Naive thymus-derived CD4-positive, alpha-beta T cell (primary cell): Measurements from ENCODE around the gene B3GNT8. TPM values are rescaled to one million over a fixed set of nuclear protein-coding genes. Genes with fewer than 3 reads are reported as not detected.
A peak's percentile ranks its signal among the peaks of the same experiment; 100 is the strongest.

Source experiments
- ATAC-seq: fragments of 150-1000 bp; cut with Tn5 transposase; 2 replicates; pipeline ENCODE4 v1.10.0; 2021; ENCODE audit warnings: mild to moderate bottlenecking, moderate library complexity
- CTCF ChIA-PET: fragments of 350-600 bp; sonication (Branson Sonifier 250); formaldehyde crosslinking; loops from one replicate; lab custom pipeline; 2021; ENCODE audit warnings: antibody characterized with exemption; lab: Charles Lee
- POLR2A ChIA-PET: fragments of 350-600 bp; sonication (Branson Sonifier 250); formaldehyde crosslinking; loops from one replicate; lab custom pipeline; 2021; ENCODE audit warnings: antibody characterized with exemption, inconsistent platforms; lab: Charles Lee
- DNase-seq, 9 donors: peaks; one replicate each; pipeline versions ENCODE4 v3.0.0 to v3.0.0-alpha.2; 2020 to 2022; ENCODE audit warnings: mixed read lengths in 1 of 9
- H3K27ac ChIP-seq: one replicate; pipeline ENCODE4 v1.7.0; 2013; ENCODE audit warnings: mild to moderate bottlenecking, low read depth, low read length, moderate library complexity
- H3K27me3 ChIP-seq, 2 donors: one replicate each; pipeline ENCODE4 v1.7.0; 2013; ENCODE audit warnings: low read length in 2 of 2, mild to moderate bottlenecking in 2 of 2, moderate library complexity in 2 of 2; ENCODE audit not compliant: control insufficient read depth in 2 of 2, insufficient read depth in 2 of 2
- H3K36me3 ChIP-seq, 3 experiments: 1 replicate in 2 of 3; 2 replicates in 1 of 3; pipeline ENCODE4 v1.7.0; 2013; ENCODE audit warnings: low read length in 3 of 3, mild to moderate bottlenecking in 3 of 3, moderate library complexity in 1 of 3; ENCODE audit not compliant: insufficient read depth in 3 of 3, control insufficient read depth in 2 of 3
- H3K4me1 ChIP-seq, 2 donors: one replicate each; pipeline ENCODE4 v1.7.0; 2013; ENCODE audit warnings: low read length in 2 of 2, mild to moderate bottlenecking in 2 of 2, moderate library complexity in 1 of 2; ENCODE audit not compliant: control insufficient read depth in 2 of 2, insufficient read depth in 2 of 2
- H3K4me3 ChIP-seq: 2 replicates; pipeline ENCODE4 v1.7.0; 2013; ENCODE audit warnings: mild to moderate bottlenecking, low read length
- H3K9me3 ChIP-seq, 3 experiments: 1 replicate in 2 of 3; 2 replicates in 1 of 3; pipeline ENCODE4 v1.7.0; 2013; ENCODE audit warnings: low read length in 3 of 3; ENCODE audit not compliant: control insufficient read depth in 2 of 3
- H3K27ac Mint-ChIP-seq, 9 donors: one replicate each; pipeline ENCODE4 v1.8.0; 2020 to 2022; ENCODE audit warnings: mixed read lengths in 9 of 9, mild to moderate bottlenecking in 8 of 9, moderate library complexity in 5 of 9, inconsistent platforms in 2 of 9
- H3K27me3 Mint-ChIP-seq, 5 donors: one replicate each; pipeline ENCODE4 v1.8.0; 2021 to 2022; ENCODE audit warnings: mixed read lengths in 5 of 5, mild to moderate bottlenecking in 1 of 5
- H3K36me3 Mint-ChIP-seq, 5 donors: one replicate each; pipeline ENCODE4 v1.8.0; 2020 to 2022; ENCODE audit warnings: mixed read lengths in 5 of 5, mild to moderate bottlenecking in 3 of 5, inconsistent platforms in 1 of 5
- H3K4me1 Mint-ChIP-seq, 7 donors: one replicate each; pipeline ENCODE4 v1.8.0; 2020 to 2022; ENCODE audit warnings: mixed read lengths in 7 of 7, mild to moderate bottlenecking in 3 of 7, inconsistent platforms in 1 of 7
- H3K4me3 Mint-ChIP-seq, 10 donors: one replicate each; pipeline ENCODE4 v1.8.0; 2020 to 2022; ENCODE audit warnings: mild to moderate bottlenecking in 10 of 10, mixed read lengths in 10 of 10, moderate library complexity in 6 of 10, inconsistent platforms in 2 of 10
- H3K9me3 Mint-ChIP-seq, 11 donors: one replicate each; pipeline ENCODE4 v1.8.0; 2020 to 2022; ENCODE audit warnings: mixed read lengths in 11 of 11, mild to moderate bottlenecking in 4 of 11, inconsistent platforms in 1 of 11, moderate library complexity in 1 of 11
- intact Hi-C, 2 donors: fragments of 100-400 bp; cut with micrococcal nuclease; formaldehyde crosslinking; loops; one replicate each; pipeline ENCODE4 v1.15.1; 2023
- polyA plus RNA-seq, 2 donors: library from polyadenylated mRNA; unstranded; fragments of 300-500 nt; fragmentation: Illumina TruSeq; gene quantifications; one replicate each; pipeline ENCODE4 v1.2.3, GENCODE V29; 2021
- total RNA-seq, 6 experiments: library from RNA in 5 of 6; stranded (reverse) in 5 of 6; gene quantifications; 1 replicate in 5 of 6; 2 replicates in 1 of 6; pipeline ENCODE4 v1.2.3 and lab custom pipeline; 2021 to 2026

The B3GNT8 gene
- total and polyA plus RNA-seq, 7 experiments from 2014 or later: 0.19 to 5.3 (median 0.43) TPM

GRCh38 chr19:41397086-41398049 is 29.8 kb downstream of the B3GNT8 start, which contains the start of the genes BCKDHA and EXOSC5:
Gene BCKDHA, plus strand, starts transcription at chr19:41397818. Its CDS starts 10 bp downstream, at chr19:41397828.
Gene EXOSC5, minus strand, starts transcription at chr19:41397359. Its CDS starts 31 bp downstream, at chr19:41397328.
- Mint-ChIP-seq H3K36me3 (peaks cover 0 to 10% (median 7%) of the 10 kb centered on the region in 5 donors), H3K4me3 (peak within 1 kb of the TSS; percentile 95 to 99 (median 98)), H3K9me3 (no peaks in the 10 kb centered on the region), H3K27ac (peak within 1 kb of the TSS; percentile 99 to 100 (median 100)), H3K27me3 (no peaks in the 10 kb centered on the region), H3K4me1 (peaks cover 33 to 61% (median 50%) of the 10 kb centered on the region in 7 donors)
- ATAC-seq: peak; percentile 99
- Histone ChIP-seq H3K4me3 (peak within 1 kb of the TSS; percentile 96), H3K9me3 (no peaks in the 10 kb centered on the region), H3K27ac (peak within 1 kb of the TSS; percentile 89), H3K36me3 (peaks cover 0 to 16% (median 0%) of the 10 kb centered on the region in 3 experiments), H3K4me1 (peaks cover 19 to 23% of the 10 kb centered on the region in 2 donors), H3K27me3 (no peaks in the 10 kb centered on the region)
- intact Hi-C loops: loop anchor here (1.0 to 10.0 kb wide), 13 partner anchors 33 to 1025 kb away; partner anchors contain the start of genes B9D2 (in 2 of the 2), CCDC97 (in 2 of the 2), DMAC2 (in 2 of the 2) and SNRPA (in 2 of the 2)
- peak; percentile 96 to 100 (median 99) for DNase-seq
- POLR2A ChIA-PET: interaction anchor here (0.6 to 4.3 kb wide), 5 partner anchors 33 to 957 kb away, joined by 3 to 20 read pairs (median 4); partner anchors contain the start of gene B9D2
- CTCF ChIA-PET: no interaction called here

- Histone ChIP-seq H3K4me3 (no peak overlapping the region), H3K27ac (no peak overlapping the region), H3K36me3 (peaks cover 0 to 35% (median 5%) of the 10 kb centered on the region in 3 experiments), H3K27me3 (no peaks in the 10 kb centered on the region), H3K4me1 (peaks cover 19 to 23% of the 10 kb centered on the region in 2 donors), H3K9me3 (no peaks in the 10 kb centered on the region)
- H3K27me3 Mint-ChIP-seq: no peaks in the 10 kb centered on the region
- peak overlapping the region in 5 of 9 donors; percentile 59 to 84 (median 80) for H3K27ac Mint-ChIP-seq
- ATAC-seq (no peak), DNase-seq (no peak)
- CTCF ChIA-PET: no interaction called here
- H3K9me3 Mint-ChIP-seq: no peaks in the 10 kb centered on the region
- POLR2A ChIA-PET: interaction anchor here (2.7 to 4.0 kb wide), 2 partner anchors 31 to 43 kb away, joined by 12 to 13 read pairs; partner anchors contain the start of gene B9D2
- H3K4me1 Mint-ChIP-seq: peaks cover 33 to 48% (median 41%) of the 10 kb centered on the region in 7 donors
- intact Hi-C loops: loop anchor here (5.0 to 10.0 kb wide), 3 partner anchors 678 to 1027 kb away; partner anchors contain the start of genes COQ8B (in 1 of the 2), ITPKC (in 1 of the 2) and SERTAD3 (in 1 of the 2)
- peak overlapping the region; percentile 24 to 99 (median 78) for H3K4me3 Mint-ChIP-seq
- H3K36me3 Mint-ChIP-seq: peaks cover 4 to 21% (median 6%) of the 10 kb centered on the region in 5 donors
These were observed 31.8 kb downstream of the B3GNT8 start for GRCh38 chr19:41395355-41395754.

GRCh38 chr19:41392775-41393174 is 34.4 kb downstream of the B3GNT8 start:
- H3K4me3 Mint-ChIP-seq: peak overlapping the region in 1 of 10 donors; percentile 44
- no peak for ATAC-seq
- peaks cover 16 to 27% (median 21%) of the 10 kb centered on the region in 7 donors for H3K4me1 Mint-ChIP-seq
- DNase-seq: no peak
- POLR2A ChIA-PET: interaction anchor here (0.6 to 4.0 kb wide), 3 partner anchors 28 to 956 kb away, joined by 3 to 13 read pairs (median 4); partner anchors contain the start of gene B9D2
- H3K27me3 Mint-ChIP-seq: no peaks in the 10 kb centered on the region
- Histone ChIP-seq H3K9me3 (no peaks in the 10 kb centered on the region), H3K36me3 (peaks cover 0 to 57% (median 8%) of the 10 kb centered on the region in 3 experiments), H3K27me3 (no peaks in the 10 kb centered on the region), H3K4me3 (no peak overlapping the region), H3K4me1 (peaks cover 8 to 11% of the 10 kb centered on the region in 2 donors), H3K27ac (no peak overlapping the region)
- peaks cover 5 to 30% (median 7%) of the 10 kb centered on the region in 5 donors for H3K36me3 Mint-ChIP-seq
- intact Hi-C loops: loop anchor here in 1 of 2 donors (10.0 kb wide), 1 partner anchor 948 kb away; the partner anchor contains the start of gene SERTAD3
- peak overlapping the region in 2 of 9 donors; percentile 68 to 74 for H3K27ac Mint-ChIP-seq
- CTCF ChIA-PET: no interaction called here
- H3K9me3 Mint-ChIP-seq: no peaks in the 10 kb centered on the region

- Histone ChIP-seq H3K36me3 (peaks cover 0 to 67% (median 8%) of the 10 kb centered on the region in 3 experiments), H3K4me1 (peaks cover 8 to 11% of the 10 kb centered on the region in 2 donors), H3K27ac (no peak overlapping the region), H3K9me3 (no peaks in the 10 kb centered on the region), H3K4me3 (no peak overlapping the region), H3K27me3 (no peaks in the 10 kb centered on the region)
- Mint-ChIP-seq H3K4me3 (no peak overlapping the region), H3K36me3 (peaks cover 4 to 31% (median 7%) of the 10 kb centered on the region in 5 donors), H3K9me3 (no peaks in the 10 kb centered on the region), H3K4me1 (peaks cover 12 to 18% (median 16%) of the 10 kb centered on the region in 7 donors), H3K27me3 (no peaks in the 10 kb centered on the region), H3K27ac (no peak overlapping the region)
- ATAC-seq: no peak
- CTCF ChIA-PET: no interaction called here
- no peak for DNase-seq
- intact Hi-C loops: loop anchor here in 1 of 2 donors (10.0 kb wide), 1 partner anchor 947 kb away; the partner anchor contains the start of gene SERTAD3
- POLR2A ChIA-PET: interaction anchor here (0.6 kb wide), 1 partner anchor 953 kb away, joined by 6 read pairs; no protein-coding TSS in a partner anchor
These were observed 35.6 kb downstream of the B3GNT8 start for GRCh38 chr19:41391618-41392017.

- no peak overlapping the region for H3K4me3 Mint-ChIP-seq
- POLR2A ChIA-PET: no interaction called here
- no peaks in the 10 kb centered on the region for H3K27me3 Mint-ChIP-seq
- intact Hi-C loops: no loop called here
- H3K4me3 ChIP-seq: no peak overlapping the region
- H3K9me3 Mint-ChIP-seq: no peaks in the 10 kb centered on the region
- peak overlapping the region in 1 of 9 donors; percentile 67 for H3K27ac Mint-ChIP-seq
- CTCF ChIA-PET: interaction anchor here (0.6 kb wide), 1 partner anchor 76 kb away, joined by 3 read pairs; no protein-coding TSS in a partner anchor
- ATAC-seq (no peak), DNase-seq (no peak)
- no peaks in the 10 kb centered on the region for H3K27me3 ChIP-seq
- H3K36me3 Mint-ChIP-seq: peaks cover 3 to 32% (median 7%) of the 10 kb centered on the region in 5 donors
- peaks cover 0 to 6% (median 0%) of the 10 kb centered on the region in 7 donors for H3K4me1 Mint-ChIP-seq
- H3K27ac ChIP-seq: no peak overlapping the region
- no peaks in the 10 kb centered on the region for H3K4me1 ChIP-seq
- no peaks in the 10 kb centered on the region for H3K9me3 ChIP-seq
- peaks cover 0 to 71% (median 5%) of the 10 kb centered on the region in 3 experiments for H3K36me3 ChIP-seq
These were observed 40.7 kb downstream of the B3GNT8 start for GRCh38 chr19:41386442-41386841.

GRCh38 chr19:41384351-41384750 is 42.8 kb downstream of the B3GNT8 start:
- Mint-ChIP-seq H3K27me3 (no peaks in the 10 kb centered on the region), H3K36me3 (peaks cover 0 to 17% (median 4%) of the 10 kb centered on the region in 5 donors), H3K27ac (no peak overlapping the region), H3K4me3 (no peak overlapping the region), H3K9me3 (no peaks in the 10 kb centered on the region), H3K4me1 (peaks cover 0 to 6% (median 0%) of the 10 kb centered on the region in 7 donors)
- CTCF ChIA-PET: no interaction called here
- Histone ChIP-seq H3K4me3 (no peak overlapping the region), H3K36me3 (peaks cover 0 to 52% (median 0%) of the 10 kb centered on the region in 3 experiments), H3K4me1 (no peaks in the 10 kb centered on the region), H3K9me3 (no peaks in the 10 kb centered on the region), H3K27me3 (no peaks in the 10 kb centered on the region), H3K27ac (peak overlapping the region; percentile 29)
- POLR2A ChIA-PET: no interaction called here
- intact Hi-C loops: no loop called here
- DNase-seq (no peak), ATAC-seq (no peak)
